NCI-H1092 treated with DMSO at 0.1 percent for 48 hours (cell line): Measurements from ENCODE around the gene CASZ1.

Experiments used
- DNase-seq: peaks from one replicate; lab custom pipeline; 2025; lab: John Stamatoyannopoulos, UW

Gene CASZ1

GRCh38 chr1:10602936-10603335, 193.5 kb downstream of the CASZ1 start:
- DNase-seq: no peak

GRCh38 chr1:10601342-10602070, 194.9 kb downstream of the CASZ1 start:
- DNase-seq: no peak

DNA sequence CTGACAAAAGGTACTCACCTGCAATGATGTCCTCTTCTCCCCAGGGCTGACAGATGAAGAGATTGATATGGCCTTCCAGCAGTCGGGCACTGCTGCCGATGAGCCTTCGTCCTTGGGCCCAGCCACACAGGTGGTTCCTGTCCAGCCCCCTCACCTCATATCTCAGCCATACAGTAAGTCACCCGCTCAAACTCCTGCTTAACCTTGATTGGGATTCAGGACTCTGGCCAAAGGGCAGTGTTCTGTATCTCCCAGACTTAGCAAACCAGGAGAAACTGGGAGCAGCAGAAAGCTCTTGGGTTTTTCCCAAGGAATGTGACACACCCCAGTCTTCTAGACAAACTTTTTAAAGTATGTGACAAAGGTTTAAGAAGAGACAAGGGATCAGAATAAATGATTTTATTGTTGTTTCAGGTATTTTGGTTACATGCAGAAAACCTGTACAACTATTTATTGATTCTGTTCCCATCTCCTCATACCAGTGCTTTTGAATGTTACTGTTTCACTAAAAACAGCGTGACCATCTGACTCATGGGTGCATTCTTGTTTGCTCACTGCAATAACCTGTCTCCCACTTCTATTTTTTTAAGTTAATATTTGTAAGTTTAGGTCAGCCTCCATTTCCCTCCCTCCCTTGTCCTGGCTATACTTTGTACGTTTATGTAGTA, 197.1 kb downstream of the CASZ1 start:
- DNase-seq: no peak

DNA sequence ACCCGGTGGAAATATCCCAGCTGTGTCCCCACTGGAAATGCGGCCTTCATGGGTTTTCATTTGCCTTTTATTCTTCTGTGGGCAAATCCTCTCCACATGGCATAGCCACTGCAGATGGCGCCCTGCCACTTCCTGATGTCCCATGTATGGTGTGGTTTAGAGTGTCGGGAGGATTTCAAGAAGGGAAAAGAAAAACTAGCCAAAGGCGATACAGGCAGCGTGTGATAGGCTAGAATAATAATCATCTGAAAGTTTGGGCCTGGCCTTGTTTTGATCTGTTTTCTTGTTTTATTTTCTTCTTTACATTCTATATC, 198.1 kb downstream of the CASZ1 start:
- peak; percentile 91 for DNase-seq

GRCh38 chr1:10597492-10598388, 198.7 kb downstream of the CASZ1 start:
- peak; percentile 91 for DNase-seq

DNA sequence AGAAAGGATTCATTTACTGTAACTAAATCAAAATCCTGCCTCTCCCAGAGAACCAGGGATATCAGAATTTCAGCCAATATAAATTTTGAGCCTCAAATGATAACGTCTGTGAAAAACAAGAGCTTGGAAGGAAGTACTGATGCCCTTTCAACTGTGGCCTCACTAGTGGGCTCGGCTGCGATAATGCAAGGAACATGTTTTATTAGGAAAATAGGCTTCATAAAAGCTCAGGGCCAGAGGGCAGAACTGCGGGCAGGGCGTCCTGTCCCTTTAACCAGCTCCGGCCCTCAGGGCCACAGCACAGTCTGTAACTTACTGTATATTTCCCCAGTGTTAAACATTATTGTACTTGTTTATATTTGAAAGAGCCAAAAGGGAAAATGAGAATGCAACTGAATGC, 199.7 kb downstream of the CASZ1 start:
- no peak for DNase-seq

DNA sequence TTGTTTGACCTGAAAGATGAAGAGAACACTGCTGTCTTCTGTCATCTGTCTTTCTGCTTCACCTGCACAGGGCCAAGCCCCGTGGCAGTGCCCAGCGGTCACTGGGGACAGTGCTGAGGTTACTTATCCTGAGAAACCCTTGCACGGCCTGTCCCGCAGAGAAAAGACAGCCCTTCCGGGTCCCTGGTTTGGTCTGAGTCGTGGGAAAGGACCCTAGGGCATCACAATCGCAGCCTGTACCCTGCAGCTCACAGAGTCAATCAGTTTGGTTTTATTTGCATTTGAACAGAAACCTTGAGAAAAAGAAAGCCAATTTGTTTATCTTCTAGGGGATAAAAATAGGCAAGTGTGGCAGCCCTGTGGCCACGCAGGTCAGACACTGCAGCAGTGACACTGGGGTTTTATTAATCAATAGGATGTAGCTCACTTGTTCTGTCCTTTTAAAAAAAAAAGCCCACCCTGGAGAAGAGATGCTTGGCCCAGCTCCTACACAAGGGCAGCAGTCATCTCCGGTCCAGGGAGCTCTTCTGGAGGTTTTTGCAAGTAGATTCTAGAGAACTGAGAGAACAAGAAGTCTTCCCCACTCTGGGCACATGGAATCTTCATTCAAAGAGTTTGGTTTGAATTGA, 201.7 kb downstream of the CASZ1 start:
- no peak for DNase-seq

- peak; percentile 18 for DNase-seq
These were observed 202.7 kb downstream of the CASZ1 start for GRCh38 chr1:10593750-10594149.

- DNase-seq: peak; percentile 67
These were observed 204.1 kb downstream of the CASZ1 start for GRCh38 chr1:10592373-10592772.

GRCh38 chr1:10591010-10591409, 205.4 kb downstream of the CASZ1 start:
- DNase-seq: peak; percentile 52

- DNase-seq: no peak
These were observed 207.4 kb downstream of the CASZ1 start for GRCh38 chr1:10589074-10589473.

GRCh38 chr1:10588640-10589039, 207.8 kb downstream of the CASZ1 start:
- no peak for DNase-seq
